Sigmoid colon (tissue), 4 donors: ENCODE results near the gene ZNF652.

ENCODE experiments used
- CTCF ChIP-seq, 4 experiments: fragments of 450-650 bp in 3 of 4; fragments of 200-600 bp in 1 of 4; IDR thresholded peaks; one replicate each; pipeline ENCODE4 v1.5.1; 2016 to 2019; ENCODE audit warnings: antibody characterized with exemption in 4 of 4, mild to moderate bottlenecking in 3 of 4, moderate library complexity in 2 of 4
- POLR2A ChIP-seq, 2 donors: fragments of 450-650 bp; IDR thresholded peaks; one replicate each; pipeline ENCODE4 v1.6.1; 2016; ENCODE audit warnings: antibody characterized with exemption in 2 of 2, mild to moderate bottlenecking in 2 of 2, moderate library complexity in 2 of 2
- POLR2AphosphoS5 ChIP-seq, 4 donors: sonication (generic); formaldehyde crosslinking; IDR thresholded peaks; one replicate each; pipeline ENCODE4 v1.6.1; 2017; ENCODE audit warnings: antibody characterized with exemption in 4 of 4

- no peak for TF ChIP-seq POLR2A (IDR thresholded peaks at IDR 0.05)
- TF ChIP-seq CTCF (IDR thresholded peaks at IDR 0.05), result no peak
- no peak for TF ChIP-seq POLR2AphosphoS5 (IDR thresholded peaks at IDR 0.05)
Observed at GRCh38 chr17:49325980-49326379, 36.1 kb downstream of the ZNF652 start.
